ENCODE data around the gene COMMD8.
A peak's percentile ranks its signal among the peaks of the same experiment; 100 is the strongest.
"Not testable (repeated sequence)": the region's sequence is repeated elsewhere in the genome, so short reads cannot be mapped to it uniquely, and the experiment has no call there.

The COMMD8 gene

DNA sequence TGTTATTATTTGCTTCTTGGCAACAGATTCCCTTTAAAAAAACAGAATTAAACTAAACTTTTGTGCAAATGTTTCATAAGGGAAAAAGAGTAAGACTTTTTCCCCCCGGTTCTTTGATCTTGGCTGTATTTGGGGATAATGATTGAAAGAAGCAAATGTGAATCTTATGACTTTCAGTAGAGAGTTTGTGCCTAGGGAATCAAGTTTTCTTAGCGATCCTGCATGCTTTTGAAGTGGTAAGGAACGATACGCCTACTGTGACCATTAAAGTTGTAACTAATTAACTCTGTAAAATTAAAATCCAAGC lies 30.6 kb upstream of the COMMD8 start:
- H3K4me3 ChIP-seq (ENCODE audit: low read length), result no peak overlapping the region
- no peak for DNase-seq (ENCODE audit: low read depth)
- TF ChIP-seq, protein P1, sequence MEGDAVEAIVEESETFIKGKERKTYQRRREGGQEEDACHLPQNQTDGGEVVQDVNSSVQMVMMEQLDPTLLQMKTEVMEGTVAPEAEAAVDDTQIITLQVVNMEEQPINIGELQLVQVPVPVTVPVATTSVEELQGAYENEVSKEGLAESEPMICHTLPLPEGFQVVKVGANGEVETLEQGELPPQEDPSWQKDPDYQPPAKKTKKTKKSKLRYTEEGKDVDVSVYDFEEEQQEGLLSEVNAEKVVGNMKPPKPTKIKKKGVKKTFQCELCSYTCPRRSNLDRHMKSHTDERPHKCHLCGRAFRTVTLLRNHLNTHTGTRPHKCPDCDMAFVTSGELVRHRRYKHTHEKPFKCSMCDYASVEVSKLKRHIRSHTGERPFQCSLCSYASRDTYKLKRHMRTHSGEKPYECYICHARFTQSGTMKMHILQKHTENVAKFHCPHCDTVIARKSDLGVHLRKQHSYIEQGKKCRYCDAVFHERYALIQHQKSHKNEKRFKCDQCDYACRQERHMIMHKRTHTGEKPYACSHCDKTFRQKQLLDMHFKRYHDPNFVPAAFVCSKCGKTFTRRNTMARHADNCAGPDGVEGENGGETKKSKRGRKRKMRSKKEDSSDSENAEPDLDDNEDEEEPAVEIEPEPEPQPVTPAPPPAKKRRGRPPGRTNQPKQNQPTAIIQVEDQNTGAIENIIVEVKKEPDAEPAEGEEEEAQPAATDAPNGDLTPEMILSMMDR (conservative IDR thresholded peaks at IDR 0.05; ENCODE audit: low read depth, low read length), result no peak

- DNase-seq (ENCODE audit: low read depth), result no peak
- no peak overlapping the region for H3K4me3 ChIP-seq (ENCODE audit: low read length)
- TF ChIP-seq, protein P1 (conservative IDR thresholded peaks at IDR 0.05; ENCODE audit: low read depth, low read length), result no peak
Measured at GRCh38 chr4:47493238-47494123, 30.0 kb upstream of the COMMD8 start.

DNA sequence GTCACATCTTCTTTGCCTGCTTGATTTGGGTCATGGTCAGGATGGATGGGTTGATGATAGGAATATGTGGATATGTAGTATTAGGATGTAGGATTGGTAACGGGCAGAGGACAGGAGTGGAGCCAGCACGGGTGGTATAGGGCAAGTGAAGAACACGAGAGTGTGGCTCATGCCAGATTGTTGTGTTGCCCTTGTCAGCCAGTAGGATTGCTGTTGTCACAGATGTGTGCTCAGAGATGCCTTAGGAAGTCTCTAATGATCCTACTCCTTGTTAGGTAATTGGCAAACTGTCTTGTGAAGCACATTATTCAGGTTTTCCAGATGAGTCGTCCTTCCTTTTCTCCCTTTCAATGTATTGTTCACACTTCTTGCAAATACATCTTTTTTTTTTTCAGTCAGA lies 27.0 kb upstream of the COMMD8 start:
- DNase-seq (ENCODE audit: low read depth), result no peak
- H3K4me3 ChIP-seq (ENCODE audit: low read length), result no peak overlapping the region

DNA sequence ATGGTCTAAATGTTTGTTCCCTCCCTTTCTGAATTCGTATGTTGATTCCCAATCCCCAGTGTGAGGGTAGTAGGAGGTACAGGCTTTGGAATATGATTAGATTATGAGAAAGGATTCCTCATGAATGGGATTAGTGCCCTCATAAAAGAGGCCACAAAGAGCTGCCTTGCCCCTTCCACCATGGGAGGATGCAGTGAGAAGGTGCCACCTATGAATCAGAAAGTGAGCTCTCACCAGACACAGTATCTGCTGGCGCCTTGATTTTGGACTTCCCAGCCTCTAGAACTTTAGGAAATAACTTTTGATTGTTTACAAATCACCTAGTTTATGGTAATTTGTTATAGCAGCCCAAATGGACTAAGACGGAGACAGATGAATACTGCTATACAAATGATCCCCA lies 25.2 kb upstream of the COMMD8 start:
- DNase-seq (ENCODE audit: low read depth), result no peak
- TF ChIP-seq, protein P1 (conservative IDR thresholded peaks at IDR 0.05; ENCODE audit: low read depth, low read length), result no peak

More for the DNA sequence above, 27.0 kb upstream of the COMMD8 start:
- TF ChIP-seq, protein P1 (conservative IDR thresholded peaks at IDR 0.05; ENCODE audit: low read depth, low read length), result peak; percentile 54

DNA sequence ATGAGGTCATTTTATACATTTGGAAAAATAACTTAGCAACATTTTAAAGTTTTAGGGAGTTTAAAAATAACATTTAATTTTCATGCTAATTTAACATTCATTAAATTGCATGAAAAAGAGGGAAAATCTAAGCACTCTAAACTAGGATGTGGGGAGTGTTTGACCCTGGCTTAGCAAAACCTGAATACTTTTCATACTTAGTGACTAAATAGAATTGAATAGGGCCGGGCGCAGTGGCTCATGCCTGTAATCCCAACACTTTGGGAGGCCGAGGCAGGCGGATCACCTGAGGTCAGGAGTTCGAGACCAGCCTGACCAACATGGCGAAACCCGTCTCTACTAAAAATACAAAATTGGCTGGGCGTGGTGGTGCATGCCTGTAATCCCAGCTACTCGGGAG lies 23.2 kb upstream of the COMMD8 start:
- peak overlapping the region; percentile 79 for H3K4me3 ChIP-seq (ENCODE audit: low read length)
- DNase-seq (ENCODE audit: low read depth), result not testable (repeated sequence)

More for the DNA sequence above, 25.2 kb upstream of the COMMD8 start:
- no peak overlapping the region for H3K4me3 ChIP-seq (ENCODE audit: low read length)

GRCh38 chr4:47486231-47486673 lies 22.8 kb upstream of the COMMD8 start:
- DNase-seq (ENCODE audit: low read depth), result no peak
- H3K4me3 ChIP-seq (ENCODE audit: low read length), result peak overlapping the region; percentile 79
- TF ChIP-seq, protein P1 (conservative IDR thresholded peaks at IDR 0.05; ENCODE audit: low read depth, low read length), result no peak

GRCh38 chr4:47485768-47486167 lies 22.3 kb upstream of the COMMD8 start:
- peak overlapping the region; percentile 79 for H3K4me3 ChIP-seq (ENCODE audit: low read length)
- DNase-seq (ENCODE audit: low read depth), result no peak
- TF ChIP-seq, protein P1 (conservative IDR thresholded peaks at IDR 0.05; ENCODE audit: low read depth, low read length), result no peak
